ENCODE measurements around the gene ANTXR2. TPM values are rescaled to one million over a fixed set of nuclear protein-coding genes. Genes with fewer than 3 reads are reported as not detected.

Gene ANTXR2
- total RNA-seq, 6 donors from 2014 or later = 26.0 to 61.0 (median 37.5) TPM

GRCh38 chr4:80093563-80093962 is 20.5 kb upstream of the ANTXR2 start:
- no peaks in the 10 kb centered on the region for H3K36me3 ChIP-seq
- no peaks in the 10 kb centered on the region for H3K27me3 ChIP-seq
- DNase-seq (no peak), ATAC-seq (ENCODE audit: low FRiP score in 2 of 2) (no peak)
- H3K9me3 ChIP-seq = no peaks in the 10 kb centered on the region
- no peak for TF ChIP-seq POLR2AphosphoS5 (IDR thresholded peaks at IDR 0.05)
- TF ChIP-seq EP300 (IDR thresholded peaks at IDR 0.05) = no peak
- TF ChIP-seq CTCF (IDR thresholded peaks at IDR 0.05) = no peak
- TF ChIP-seq POLR2A (IDR thresholded peaks at IDR 0.05) = no peak
- WGBS, 2 donors = 87 to 92% methylated on average over 3 of the region's 3 CpGs
- H3K27ac ChIP-seq = no peak overlapping the region
- no peak overlapping the region for H3K4me3 ChIP-seq
- H3K4me1 ChIP-seq = peaks cover 0 to 11% (median 1%) of the 10 kb centered on the region in 4 donors

- DNase-seq (no peak), ATAC-seq (ENCODE audit: low FRiP score in 2 of 2) (no peak)
- H3K9me3 ChIP-seq = no peaks in the 10 kb centered on the region
- no peaks in the 10 kb centered on the region for H3K27me3 ChIP-seq
- TF ChIP-seq POLR2A (IDR thresholded peaks at IDR 0.05) = no peak
- TF ChIP-seq EP300 (IDR thresholded peaks at IDR 0.05) = no peak
- TF ChIP-seq POLR2AphosphoS5 (IDR thresholded peaks at IDR 0.05) = no peak
- no peak for TF ChIP-seq CTCF (IDR thresholded peaks at IDR 0.05)
- H3K4me3 ChIP-seq = no peak overlapping the region
- 90 to 93% methylated on average over 1 of the region's 1 CpG for WGBS, 2 donors
- H3K36me3 ChIP-seq = no peaks in the 10 kb centered on the region
- H3K27ac ChIP-seq = no peak overlapping the region
- peaks cover 0 to 8% (median under 1%) of the 10 kb centered on the region in 4 donors for H3K4me1 ChIP-seq
These were observed 19.8 kb upstream of the ANTXR2 start for GRCh38 chr4:80092847-80093246.

- no peaks in the 10 kb centered on the region for H3K36me3 ChIP-seq
- DNase-seq = no peak
- 81 to 89% methylated on average over 2 of the region's 2 CpGs for WGBS, 2 donors
These were observed 19.1 kb upstream of the ANTXR2 start for GRCh38 chr4:80092088-80092487.

GRCh38 chr4:80091688-80092087 is 18.7 kb upstream of the ANTXR2 start:
- 93 to 94% methylated on average over 2 of the region's 2 CpGs for WGBS, 2 donors
- no peaks in the 10 kb centered on the region for H3K36me3 ChIP-seq
- DNase-seq = no peak
- H3K9me3 ChIP-seq = no peaks in the 10 kb centered on the region
- no peaks in the 10 kb centered on the region for H3K4me1 ChIP-seq
- no peaks in the 10 kb centered on the region for H3K27me3 ChIP-seq
- ATAC-seq (ENCODE audit: low FRiP score in 2 of 2) = no peak
- no peak for TF ChIP-seq CTCF (IDR thresholded peaks at IDR 0.05)
- TF ChIP-seq POLR2A (IDR thresholded peaks at IDR 0.05) = no peak
- TF ChIP-seq EP300 (IDR thresholded peaks at IDR 0.05) = no peak
- no peak overlapping the region for H3K27ac ChIP-seq
- H3K4me3 ChIP-seq = no peak overlapping the region

More at GRCh38 chr4:80092088-80092487, 19.1 kb upstream of the ANTXR2 start:
- H3K4me3 ChIP-seq = no peak overlapping the region
- H3K27me3 ChIP-seq = no peaks in the 10 kb centered on the region
- no peak for ATAC-seq (ENCODE audit: low FRiP score in 2 of 2)
- no peak overlapping the region for H3K27ac ChIP-seq
- TF ChIP-seq POLR2AphosphoS5 (IDR thresholded peaks at IDR 0.05) = no peak
- TF ChIP-seq CTCF (IDR thresholded peaks at IDR 0.05) = no peak
- TF ChIP-seq POLR2A (IDR thresholded peaks at IDR 0.05) = no peak
- no peak for TF ChIP-seq EP300 (IDR thresholded peaks at IDR 0.05)
- H3K4me1 ChIP-seq = no peaks in the 10 kb centered on the region
- no peaks in the 10 kb centered on the region for H3K9me3 ChIP-seq

GRCh38 chr4:80091184-80091583 is 18.2 kb upstream of the ANTXR2 start:
- no peaks in the 10 kb centered on the region for H3K4me1 ChIP-seq
- WGBS, 2 donors = 81 to 88% methylated on average over 3 of the region's 3 CpGs
- H3K9me3 ChIP-seq = no peaks in the 10 kb centered on the region
- no peak overlapping the region for H3K27ac ChIP-seq
- TF ChIP-seq CTCF (IDR thresholded peaks at IDR 0.05) = no peak
- TF ChIP-seq EP300 (IDR thresholded peaks at IDR 0.05) = no peak
- TF ChIP-seq POLR2A (IDR thresholded peaks at IDR 0.05) = no peak
- H3K36me3 ChIP-seq = no peaks in the 10 kb centered on the region
- ATAC-seq (ENCODE audit: low FRiP score in 2 of 2) (no peak), DNase-seq (no peak)
- no peaks in the 10 kb centered on the region for H3K27me3 ChIP-seq
- H3K4me3 ChIP-seq = no peak overlapping the region
